HG03103 (cell line): ENCODE data around the gene MRPL17.
"Not testable (repeated sequence)": the region's sequence is repeated elsewhere in the genome, so short reads cannot be mapped to it uniquely, and the experiment has no call there.

Source experiments
- ATAC-seq: cut with Tn5 transposase; IDR thresholded peaks from one replicate; pipeline ENCODE4 v1.9.1; 2021; ENCODE audit warnings: low read depth; ENCODE audit not compliant: unreplicated experiment

The MRPL17 gene

GRCh38 chr11:6684068-6684467 lies 928 bp upstream of the MRPL17 start:
- ATAC-seq: not testable (repeated sequence)

- peak; percentile 12 for ATAC-seq
Observed at GRCh38 chr11:6682591-6682935, 577 bp downstream of the MRPL17 start.

- ATAC-seq: no peak
Observed at GRCh38 chr11:6681949-6682348, 1.2 kb downstream of the MRPL17 start.

GRCh38 chr11:6681505-6681904 lies 1.6 kb downstream of the MRPL17 start:
- no peak for ATAC-seq

GRCh38 chr11:6677018-6677417 lies 6.1 kb downstream of the MRPL17 start:
- no peak for ATAC-seq

GRCh38 chr11:6674862-6675261 lies 8.3 kb downstream of the MRPL17 start:
- no peak for ATAC-seq

GRCh38 chr11:6674219-6674597 lies 8.9 kb downstream of the MRPL17 start:
- ATAC-seq: no peak

GRCh38 chr11:6673523-6674218 lies 9.5 kb downstream of the MRPL17 start:
- no peak for ATAC-seq

- no peak for ATAC-seq
Observed at GRCh38 chr11:6671991-6672390, 11.1 kb downstream of the MRPL17 start.

GRCh38 chr11:6670202-6670830 lies 12.8 kb downstream of the MRPL17 start:
- ATAC-seq: no peak

- ATAC-seq: no peak
Observed at GRCh38 chr11:6667733-6668374, 15.3 kb downstream of the MRPL17 start.

GRCh38 chr11:6666302-6667183 lies 16.6 kb downstream of the MRPL17 start:
- ATAC-seq: no peak

- ATAC-seq: no peak
Observed at GRCh38 chr11:6664551-6664950, 18.6 kb downstream of the MRPL17 start.

- ATAC-seq: no peak
Observed at GRCh38 chr11:6663794-6664469, 19.2 kb downstream of the MRPL17 start.

GRCh38 chr11:6660712-6661111 lies 22.4 kb downstream of the MRPL17 start:
- ATAC-seq: no peak

- ATAC-seq: no peak
Observed at GRCh38 chr11:6658647-6659046, 24.5 kb downstream of the MRPL17 start.

GRCh38 chr11:6657346-6657745 lies 25.8 kb downstream of the MRPL17 start:
- ATAC-seq: no peak

GRCh38 chr11:6656936-6657335 lies 26.2 kb downstream of the MRPL17 start:
- no peak for ATAC-seq

- ATAC-seq: no peak
Observed at GRCh38 chr11:6656584-6656915, 26.6 kb downstream of the MRPL17 start.

GRCh38 chr11:6655790-6656583 lies 27.2 kb downstream of the MRPL17 start, which contains the start of gene DCHS1:
Gene DCHS1 (minus strand): TSS chr11:6655809. CDS start chr11:6641613, 14,196 bp downstream.
- ATAC-seq: no peak
